HCT116 (cell line): ENCODE results near the gene C17orf67.

Experiments
- EGR1 ChIP-seq: IDR thresholded peaks from 2 replicates; pipeline ENCODE4 v1.6.1; 2012; ENCODE audit warnings: low read depth
- ELF1 ChIP-seq: IDR thresholded peaks from 2 replicates; pipeline ENCODE4 v1.6.1; 2012; ENCODE audit warnings: low read depth, borderline replicate concordance
- EZH2 ChIP-seq: fragments of 200-600 bp; sonication (generic); IDR thresholded peaks from 2 replicates; pipeline ENCODE4 v1.6.1; 2017; ENCODE audit warnings: antibody characterized with exemption, mixed run types
- EZH2phosphoT487 ChIP-seq: fragments of 200-600 bp; IDR thresholded peaks from 2 replicates; pipeline ENCODE4 v1.6.1; 2018; ENCODE audit warnings: antibody characterized with exemption, borderline replicate concordance
- POLR2A ChIP-seq: IDR thresholded peaks from 2 replicates; pipeline ENCODE4 v1.7.0; 2011; ENCODE audit warnings: borderline replicate concordance; ENCODE audit not compliant: insufficient read depth, insufficient read length; ENCODE audit errors: extremely low read depth
- REST ChIP-seq: IDR thresholded peaks from 2 replicates; pipeline ENCODE4 v1.6.1; 2012; ENCODE audit warnings: low read depth
- SIN3A ChIP-seq: IDR thresholded peaks from 2 replicates; pipeline ENCODE4 v1.6.1; 2012; ENCODE audit warnings: low read depth
- SRF ChIP-seq: IDR thresholded peaks from 2 replicates; pipeline ENCODE4 v1.6.1; 2012; ENCODE audit warnings: low read depth
- TCF7L2 ChIP-seq: IDR thresholded peaks from 2 replicates; pipeline ENCODE4 v1.7.0; 2011; ENCODE audit warnings: borderline replicate concordance, inconsistent platforms; ENCODE audit not compliant: insufficient read depth, insufficient read length; ENCODE audit errors: extremely low read depth
- ZNF274 ChIP-seq: fragments of 200-500 bp; sonication (Bioruptor generic); IDR thresholded peaks from 2 replicates; pipeline ENCODE4 v1.6.1; 2014; ENCODE audit warnings: mild to moderate bottlenecking, low read depth, low read length, inconsistent platforms
- TF ChIP-seq, protein P1 (sequence below), 3 experiments: fragments of 200-600 bp in 1 of 3; sonication (generic) in 1 of 3; IDR thresholded peaks in 2 of 3; conservative IDR thresholded peaks in 1 of 3; 2 replicates each; pipeline ENCODE4 v1.5.1; 2012 to 2017; ENCODE audit warnings: low read depth in 2 of 3, low read length in 2 of 3, antibody characterized with exemption in 1 of 3, borderline replicate concordance in 1 of 3, control low read depth in 1 of 3, mild to moderate bottlenecking in 1 of 3, mixed read lengths in 1 of 3, mixed run types in 1 of 3, moderate library complexity in 1 of 3; ENCODE audit not compliant: insufficient read depth in 1 of 3

- TF ChIP-seq, protein P1, sequence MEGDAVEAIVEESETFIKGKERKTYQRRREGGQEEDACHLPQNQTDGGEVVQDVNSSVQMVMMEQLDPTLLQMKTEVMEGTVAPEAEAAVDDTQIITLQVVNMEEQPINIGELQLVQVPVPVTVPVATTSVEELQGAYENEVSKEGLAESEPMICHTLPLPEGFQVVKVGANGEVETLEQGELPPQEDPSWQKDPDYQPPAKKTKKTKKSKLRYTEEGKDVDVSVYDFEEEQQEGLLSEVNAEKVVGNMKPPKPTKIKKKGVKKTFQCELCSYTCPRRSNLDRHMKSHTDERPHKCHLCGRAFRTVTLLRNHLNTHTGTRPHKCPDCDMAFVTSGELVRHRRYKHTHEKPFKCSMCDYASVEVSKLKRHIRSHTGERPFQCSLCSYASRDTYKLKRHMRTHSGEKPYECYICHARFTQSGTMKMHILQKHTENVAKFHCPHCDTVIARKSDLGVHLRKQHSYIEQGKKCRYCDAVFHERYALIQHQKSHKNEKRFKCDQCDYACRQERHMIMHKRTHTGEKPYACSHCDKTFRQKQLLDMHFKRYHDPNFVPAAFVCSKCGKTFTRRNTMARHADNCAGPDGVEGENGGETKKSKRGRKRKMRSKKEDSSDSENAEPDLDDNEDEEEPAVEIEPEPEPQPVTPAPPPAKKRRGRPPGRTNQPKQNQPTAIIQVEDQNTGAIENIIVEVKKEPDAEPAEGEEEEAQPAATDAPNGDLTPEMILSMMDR (IDR thresholded peaks at IDR 0.05 in 2 of 3, conservative IDR thresholded peaks at IDR 0.05 in 1 of 3; ENCODE audit: borderline replicate concordance in 1 of 3, insufficient read depth in 1 of 3, low read depth in 2 of 3, low read length in 2 of 3), result no peak
- TF ChIP-seq EZH2 (no peak), EZH2phosphoT487 (no peak), POLR2A (no peak), TCF7L2 (no peak), SRF (no peak), SIN3A (no peak), REST (no peak), EGR1 (no peak), ELF1 (no peak), ZNF274 (no peak)
Observed at GRCh38 chr17:56870081-56870651, 36.4 kb upstream of the C17orf67 start.
